K562 (cell line): ENCODE measurements around the gene SH3TC1. TPM values are rescaled to one million over a fixed set of nuclear protein-coding genes. Genes with fewer than 3 reads are reported as not detected.

Experiments
- BMI1 ChIP-seq: fragments of 150-350 bp; IDR thresholded peaks from 2 replicates; pipeline ENCODE4 v1.6.1; 2014; ENCODE audit warnings: low read length
- CBFA2T2 ChIP-seq: fragments of 450-650 bp; conservative IDR thresholded peaks from 2 replicates; pipeline ENCODE4 v1.6.1; 2017; ENCODE audit warnings: mild to moderate bottlenecking
- CTBP1 ChIP-seq: fragments of 450-650 bp; IDR thresholded peaks from 2 replicates; pipeline ENCODE4 v1.6.1; 2016; ENCODE audit warnings: borderline replicate concordance
- GABPB1 ChIP-seq: sonication (generic); formaldehyde crosslinking; IDR thresholded peaks from 2 replicates; pipeline ENCODE4 v1.8.0; 2022; ENCODE audit warnings: mild to moderate bottlenecking, missing genetic modification reagents
- LARP7 ChIP-seq: fragments of 450-650 bp; IDR thresholded peaks from 2 replicates; pipeline ENCODE4 v1.6.1; 2016
- MTA1 ChIP-seq: fragments of 450-650 bp; IDR thresholded peaks from 2 replicates; pipeline ENCODE4 v1.6.1; 2017; ENCODE audit warnings: borderline replicate concordance
- NFE2L1 ChIP-seq: fragments of 450-650 bp; IDR thresholded peaks from 2 replicates; pipeline ENCODE4 v1.6.1; 2016; ENCODE audit warnings: missing genetic modification characterization, low read depth, mild to moderate bottlenecking, missing compliant biosample characterization, moderate library complexity, borderline replicate concordance
- NUFIP1 ChIP-seq: fragments of 450-650 bp; IDR thresholded peaks from 2 replicates; pipeline ENCODE4 v1.6.1; 2018; ENCODE audit not compliant: partially characterized antibody
- PYGO2 ChIP-seq: fragments of 450-650 bp; IDR thresholded peaks from 2 replicates; pipeline ENCODE4 v1.6.1; 2016; ENCODE audit warnings: mild to moderate bottlenecking, missing genetic modification characterization, moderate library complexity, missing compliant biosample characterization
- ZNF431 ChIP-seq: sonication (generic); formaldehyde crosslinking; IDR thresholded peaks from 2 replicates; pipeline ENCODE4 v1.8.0; 2022; ENCODE audit warnings: mild to moderate bottlenecking, missing genetic modification reagents
- polyA plus RNA-seq, 8 experiments: library from polyadenylated mRNA; depleted of rRNA in 4 of 8; stranded (reverse) in 5 of 8; unstranded in 3 of 8; fragments of >200 nt; fragmentation: Nextera tagmentation in 2 of 8; fragmentation: Illumina TruSeq in 1 of 8; extraction: Ambion mirVana in 2 of 8; extraction: Trizol in 1 of 8; gene quantifications; 2 replicates each; pipeline versions ENCODE4 v1.2.1 to v1.2.3, GENCODE V29; 2011 to 2014; ENCODE audit warnings: inconsistent platforms in 1 of 8, missing spikeins in 1 of 8
- total RNA-seq, 7 experiments: library from RNA; depleted of rRNA in 6 of 7; stranded (reverse); fragments of >200 nt in 6 of 7; fragmentation: Illumina TruSeq in 2 of 7; extraction: Trizol in 2 of 7; gene quantifications; 2 replicates each; pipeline versions ENCODE4 v1.2.1 to v1.2.3, GENCODE V29; 2011 to 2021; ENCODE audit warnings: low replicate concordance in 1 of 7
- TF ChIP-seq, protein P1 (sequence below): sonication (generic); formaldehyde crosslinking; IDR thresholded peaks from 2 replicates; pipeline ENCODE4 v1.8.1; 2023; ENCODE audit warnings: mild to moderate bottlenecking, missing genetic modification reagents
- TF ChIP-seq, protein P2 (sequence below): fragments of 250-450 bp; sonication (Bioruptor Pico); IDR thresholded peaks from 2 replicates; pipeline ENCODE4 v1.8.0; 2022; ENCODE audit warnings: moderate library complexity, mild to moderate bottlenecking, inconsistent platforms
- TF ChIP-seq, protein P3 (sequence below): fragments of 450-650 bp; conservative IDR thresholded peaks from 2 replicates; pipeline ENCODE4 v1.6.1; 2016; ENCODE audit warnings: missing genetic modification characterization, low read depth, mild to moderate bottlenecking, control low read depth, missing compliant biosample characterization
- TF ChIP-seq, protein P4 (sequence below), 3 experiments: IDR thresholded peaks in 2 of 3; conservative IDR thresholded peaks in 1 of 3; 2 replicates each; pipeline ENCODE4 v1.5.1; 2011 to 2012; ENCODE audit warnings: low read length in 3 of 3, mild to moderate bottlenecking in 3 of 3, control low read depth in 2 of 3, improper control_type of control experiment in 1 of 3, inconsistent platforms in 1 of 3, low read depth in 1 of 3, mixed read lengths in 1 of 3, moderate library complexity in 1 of 3; ENCODE audit not compliant: insufficient read depth in 2 of 3
- TF ChIP-seq, protein P5 (sequence below), 2 experiments: fragments of 450-650 bp; IDR thresholded peaks; 2 replicates each; pipeline ENCODE4 v1.6.1; 2016

SH3TC1 gene
- total and polyA plus RNA-seq, 9 of the 15 experiments (the other 6 are each of a cell fraction or from before 2014, with no cell fraction given), result 0.04 to 2.1 (median 0.48) TPM; not detected in 1

DNA sequence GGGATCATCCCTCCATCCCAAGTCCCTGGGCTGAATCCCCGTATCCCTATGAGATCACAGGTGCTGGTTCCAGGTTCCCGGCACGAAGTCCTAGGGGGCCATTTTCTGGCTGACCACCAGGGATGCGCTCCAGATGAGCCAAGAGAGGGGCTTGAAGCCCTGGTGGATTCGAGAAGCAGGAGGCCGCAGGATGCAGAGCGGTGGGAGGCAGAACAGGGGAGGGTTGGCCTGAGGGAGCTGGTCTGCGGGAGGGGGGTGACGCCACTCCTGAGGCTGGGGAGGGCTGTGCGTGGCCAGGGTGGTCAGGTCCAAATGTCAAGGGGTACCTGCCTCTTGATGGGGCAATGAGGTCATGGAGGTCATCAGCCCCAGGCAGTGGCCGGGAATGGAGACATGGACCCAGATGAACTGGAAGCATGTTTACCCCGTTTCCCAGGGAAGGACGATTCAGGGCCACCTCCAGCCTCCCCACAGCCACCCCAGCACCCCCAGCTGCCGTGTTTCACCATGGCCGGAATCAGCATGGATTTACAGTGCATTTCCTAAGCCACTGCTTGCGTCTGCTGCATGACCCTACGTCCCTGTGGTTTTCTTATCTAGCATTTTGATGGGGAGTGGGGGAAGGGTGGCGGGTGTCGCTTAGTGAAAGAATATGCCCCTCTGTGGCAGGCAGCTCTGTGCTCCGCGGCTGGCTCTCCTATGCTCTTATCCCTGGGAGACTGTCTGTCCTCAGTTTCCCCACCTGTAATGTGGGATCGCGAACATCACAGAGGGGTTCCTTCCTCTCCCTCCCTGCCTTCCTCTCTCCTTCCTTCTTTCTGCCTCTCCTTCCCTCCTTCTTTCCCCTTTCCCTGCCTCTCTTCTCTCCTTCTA, 53.4 kb downstream of the SH3TC1 start (continued):
- TF ChIP-seq, protein P1, sequence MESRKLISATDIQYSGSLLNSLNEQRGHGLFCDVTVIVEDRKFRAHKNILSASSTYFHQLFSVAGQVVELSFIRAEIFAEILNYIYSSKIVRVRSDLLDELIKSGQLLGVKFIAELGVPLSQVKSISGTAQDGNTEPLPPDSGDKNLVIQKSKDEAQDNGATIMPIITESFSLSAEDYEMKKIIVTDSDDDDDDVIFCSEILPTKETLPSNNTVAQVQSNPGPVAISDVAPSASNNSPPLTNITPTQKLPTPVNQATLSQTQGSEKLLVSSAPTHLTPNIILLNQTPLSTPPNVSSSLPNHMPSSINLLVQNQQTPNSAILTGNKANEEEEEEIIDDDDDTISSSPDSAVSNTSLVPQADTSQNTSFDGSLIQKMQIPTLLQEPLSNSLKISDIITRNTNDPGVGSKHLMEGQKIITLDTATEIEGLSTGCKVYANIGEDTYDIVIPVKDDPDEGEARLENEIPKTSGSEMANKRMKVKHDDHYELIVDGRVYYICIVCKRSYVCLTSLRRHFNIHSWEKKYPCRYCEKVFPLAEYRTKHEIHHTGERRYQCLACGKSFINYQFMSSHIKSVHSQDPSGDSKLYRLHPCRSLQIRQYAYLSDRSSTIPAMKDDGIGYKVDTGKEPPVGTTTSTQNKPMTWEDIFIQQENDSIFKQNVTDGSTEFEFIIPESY (CRISPR knock-in tag), result peak; percentile 30; the same call in 1 of the 2 replicates
- TF ChIP-seq, protein P2, sequence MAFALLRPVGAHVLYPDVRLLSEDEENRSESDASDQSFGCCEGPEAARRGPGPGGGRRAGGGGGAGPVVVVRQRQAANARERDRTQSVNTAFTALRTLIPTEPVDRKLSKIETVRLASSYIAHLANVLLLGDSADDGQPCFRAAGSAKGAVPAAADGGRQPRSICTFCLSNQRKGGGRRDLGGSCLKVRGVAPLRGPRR (CRISPR knock-in tag), result no peak
- TF ChIP-seq PYGO2 (no peak), ZNF431 (CRISPR knock-in tag) (no peak), GABPB1 (CRISPR knock-in tag) (no peak; the same call in 1 of the 2 replicates), CBFA2T2 (peak; percentile 82), NFE2L1 (tag) (no peak), NUFIP1 (no peak), MTA1 (peak; percentile 52; the same call in 1 of the 2 replicates), LARP7 (no peak), BMI1 (no peak), CTBP1 (peak; percentile 87)
- TF ChIP-seq, protein P3, sequence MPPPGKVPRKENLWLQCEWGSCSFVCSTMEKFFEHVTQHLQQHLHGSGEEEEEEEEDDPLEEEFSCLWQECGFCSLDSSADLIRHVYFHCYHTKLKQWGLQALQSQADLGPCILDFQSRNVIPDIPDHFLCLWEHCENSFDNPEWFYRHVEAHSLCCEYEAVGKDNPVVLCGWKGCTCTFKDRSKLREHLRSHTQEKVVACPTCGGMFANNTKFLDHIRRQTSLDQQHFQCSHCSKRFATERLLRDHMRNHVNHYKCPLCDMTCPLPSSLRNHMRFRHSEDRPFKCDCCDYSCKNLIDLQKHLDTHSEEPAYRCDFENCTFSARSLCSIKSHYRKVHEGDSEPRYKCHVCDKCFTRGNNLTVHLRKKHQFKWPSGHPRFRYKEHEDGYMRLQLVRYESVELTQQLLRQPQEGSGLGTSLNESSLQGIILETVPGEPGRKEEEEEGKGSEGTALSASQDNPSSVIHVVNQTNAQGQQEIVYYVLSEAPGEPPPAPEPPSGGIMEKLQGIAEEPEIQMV (tag), result no peak
- TF ChIP-seq, protein P4, sequence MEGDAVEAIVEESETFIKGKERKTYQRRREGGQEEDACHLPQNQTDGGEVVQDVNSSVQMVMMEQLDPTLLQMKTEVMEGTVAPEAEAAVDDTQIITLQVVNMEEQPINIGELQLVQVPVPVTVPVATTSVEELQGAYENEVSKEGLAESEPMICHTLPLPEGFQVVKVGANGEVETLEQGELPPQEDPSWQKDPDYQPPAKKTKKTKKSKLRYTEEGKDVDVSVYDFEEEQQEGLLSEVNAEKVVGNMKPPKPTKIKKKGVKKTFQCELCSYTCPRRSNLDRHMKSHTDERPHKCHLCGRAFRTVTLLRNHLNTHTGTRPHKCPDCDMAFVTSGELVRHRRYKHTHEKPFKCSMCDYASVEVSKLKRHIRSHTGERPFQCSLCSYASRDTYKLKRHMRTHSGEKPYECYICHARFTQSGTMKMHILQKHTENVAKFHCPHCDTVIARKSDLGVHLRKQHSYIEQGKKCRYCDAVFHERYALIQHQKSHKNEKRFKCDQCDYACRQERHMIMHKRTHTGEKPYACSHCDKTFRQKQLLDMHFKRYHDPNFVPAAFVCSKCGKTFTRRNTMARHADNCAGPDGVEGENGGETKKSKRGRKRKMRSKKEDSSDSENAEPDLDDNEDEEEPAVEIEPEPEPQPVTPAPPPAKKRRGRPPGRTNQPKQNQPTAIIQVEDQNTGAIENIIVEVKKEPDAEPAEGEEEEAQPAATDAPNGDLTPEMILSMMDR (IDR thresholded peaks at IDR 0.05 in 2 of 3, conservative IDR thresholded peaks at IDR 0.05 in 1 of 3; ENCODE audit: insufficient read depth in 2 of 3, low read depth in 1 of 3, low read length in 3 of 3), result no peak
- TF ChIP-seq, protein P5, sequence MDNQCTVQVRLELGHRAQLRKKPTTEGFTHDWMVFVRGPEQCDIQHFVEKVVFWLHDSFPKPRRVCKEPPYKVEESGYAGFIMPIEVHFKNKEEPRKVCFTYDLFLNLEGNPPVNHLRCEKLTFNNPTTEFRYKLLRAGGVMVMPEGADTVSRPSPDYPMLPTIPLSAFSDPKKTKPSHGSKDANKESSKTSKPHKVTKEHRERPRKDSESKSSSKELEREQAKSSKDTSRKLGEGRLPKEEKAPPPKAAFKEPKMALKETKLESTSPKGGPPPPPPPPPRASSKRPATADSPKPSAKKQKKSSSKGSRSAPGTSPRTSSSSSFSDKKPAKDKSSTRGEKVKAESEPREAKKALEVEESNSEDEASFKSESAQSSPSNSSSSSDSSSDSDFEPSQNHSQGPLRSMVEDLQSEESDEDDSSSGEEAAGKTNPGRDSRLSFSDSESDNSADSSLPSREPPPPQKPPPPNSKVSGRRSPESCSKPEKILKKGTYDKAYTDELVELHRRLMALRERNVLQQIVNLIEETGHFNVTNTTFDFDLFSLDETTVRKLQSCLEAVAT (IDR thresholded peaks at IDR 0.05), result peak in 1 of 2 experiments; percentile 97; a peak in 2 of 4 replicates
